GM18519 (cell line): ENCODE results near the gene CRTAC1.

Experiments used
- ATAC-seq: cut with Tn5 transposase; IDR thresholded peaks from one replicate; pipeline ENCODE4 v1.9.1; 2021; ENCODE audit warnings: mild to moderate bottlenecking, moderate library complexity; ENCODE audit not compliant: unreplicated experiment, low FRiP score

CRTAC1 gene

DNA sequence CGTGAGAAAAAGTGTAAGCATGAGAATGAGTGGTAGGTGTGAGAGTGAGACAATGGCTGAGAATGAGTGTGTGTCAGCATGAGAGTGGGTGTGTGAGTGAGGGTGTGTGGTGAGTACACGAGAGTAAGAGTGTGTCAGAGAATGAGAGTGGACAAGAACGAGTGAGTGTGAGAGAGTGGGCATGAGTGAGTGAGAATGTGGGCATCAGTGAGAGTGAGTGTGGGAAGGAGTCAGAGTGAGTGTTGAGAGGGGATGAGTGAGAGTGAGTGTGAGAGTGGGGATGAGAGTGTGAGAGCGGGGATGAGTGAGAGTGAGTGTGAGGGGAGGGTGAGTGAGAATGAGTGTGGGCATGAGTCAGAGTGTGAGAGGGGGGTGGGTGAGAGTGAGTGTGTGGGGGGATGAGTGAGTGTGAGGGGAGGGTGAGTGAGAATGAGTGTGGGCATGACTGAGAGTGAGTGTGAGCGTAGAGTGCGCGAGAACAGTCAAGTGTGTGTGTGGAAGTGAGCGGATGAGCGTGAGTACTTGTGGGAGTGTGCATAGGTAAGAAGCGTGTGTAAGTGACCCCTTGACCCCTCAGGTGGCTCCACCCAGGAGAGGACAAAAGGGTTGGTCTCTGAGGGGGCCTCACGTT lies 105.0 kb downstream of the CRTAC1 start:
- ATAC-seq = no peak

DNA sequence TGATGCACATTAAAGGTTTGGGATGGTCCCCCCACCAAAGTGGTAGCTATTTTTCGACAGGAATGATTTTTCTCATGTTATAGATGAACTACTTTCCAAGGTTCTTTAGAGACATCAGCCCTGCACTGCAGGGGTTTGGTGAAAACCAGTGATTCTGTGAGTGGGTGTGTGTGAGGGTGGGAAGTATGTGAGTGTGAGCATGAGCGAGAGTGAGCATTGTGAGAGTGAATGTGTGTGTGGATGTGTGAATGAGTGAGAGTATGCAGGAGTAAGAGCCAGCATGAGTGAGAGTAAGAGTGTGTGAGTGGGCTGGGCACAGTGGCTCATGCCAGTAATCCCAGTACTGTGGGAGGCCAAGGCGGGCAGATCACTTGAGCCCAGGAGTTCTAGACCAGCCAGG lies 105.7 kb downstream of the CRTAC1 start:
- ATAC-seq = no peak

DNA sequence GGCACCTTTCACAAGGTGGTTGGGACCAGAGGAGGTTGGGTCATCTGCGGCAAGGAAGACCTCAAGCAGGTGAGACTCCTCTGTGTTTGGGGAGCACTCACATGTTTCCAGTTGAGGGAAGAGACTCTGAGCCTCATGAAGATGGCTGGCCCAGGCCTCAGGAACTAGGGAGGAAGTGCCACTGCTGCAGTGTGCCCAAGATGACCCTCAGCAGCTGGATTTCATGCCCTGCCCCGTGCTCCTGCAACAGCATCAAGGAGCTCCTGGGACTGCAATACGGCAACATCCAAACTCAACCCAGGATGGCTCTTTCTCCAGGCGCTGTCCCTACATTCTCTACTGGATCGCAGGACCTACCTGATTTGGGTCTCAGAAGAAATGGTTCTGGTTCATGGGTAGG lies 106.9 kb downstream of the CRTAC1 start:
- ATAC-seq = no peak

DNA sequence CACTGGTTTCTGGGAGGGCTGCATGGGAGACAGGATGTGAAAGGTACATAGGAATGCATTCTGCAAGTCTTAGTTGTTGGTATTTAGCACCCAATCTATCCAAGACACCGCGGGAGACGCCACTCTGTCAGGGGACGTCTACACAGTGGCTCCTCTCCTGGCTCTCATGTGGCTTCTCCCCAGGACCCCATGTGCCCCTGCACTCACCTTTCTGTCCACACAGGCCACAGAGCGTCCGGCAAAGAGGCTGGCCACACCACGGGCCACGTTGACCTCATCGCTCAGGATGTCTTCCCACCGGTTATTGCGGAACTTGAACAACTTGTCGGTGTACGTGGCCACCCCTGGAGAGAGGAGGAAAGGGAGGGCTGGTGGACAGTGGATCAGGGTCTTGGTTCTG lies 107.4 kb downstream of the CRTAC1 start:
- no peak for ATAC-seq

DNA sequence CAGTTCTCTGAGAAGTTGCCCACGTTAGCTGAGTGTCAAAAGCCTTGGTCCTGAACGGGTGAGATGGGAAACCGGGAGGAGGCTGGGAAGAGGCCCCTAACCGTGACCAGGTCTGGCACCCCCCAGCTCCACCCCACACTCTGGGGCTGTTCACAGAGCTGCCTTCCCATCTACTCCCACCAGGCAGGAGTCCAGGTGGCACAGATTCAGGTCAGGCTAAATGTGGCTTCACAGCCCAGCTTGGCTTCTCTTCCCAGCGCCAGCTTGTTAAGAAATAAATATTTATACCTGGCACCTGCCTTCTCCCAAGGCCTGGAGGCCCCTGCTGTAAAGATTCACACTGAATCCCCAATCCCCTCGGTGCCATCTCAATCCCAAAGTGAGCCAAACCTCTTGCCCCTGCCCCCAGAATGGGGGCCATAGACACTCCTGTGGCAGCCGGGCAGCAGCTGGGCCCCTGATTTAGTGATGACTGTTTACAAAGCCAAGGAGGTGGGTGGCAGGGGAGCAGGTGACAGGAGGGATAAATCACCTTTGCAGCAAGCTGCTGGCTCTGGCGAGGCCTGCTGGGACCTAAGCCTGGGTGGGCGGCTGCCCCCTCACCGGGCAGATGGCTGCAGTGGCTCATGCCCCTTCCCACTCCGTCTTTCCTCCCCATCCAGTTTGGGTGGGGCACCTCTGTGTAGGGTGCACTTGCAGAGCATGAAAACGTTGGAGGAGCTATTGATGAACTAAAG lies 108.2 kb downstream of the CRTAC1 start:
- no peak for ATAC-seq

DNA sequence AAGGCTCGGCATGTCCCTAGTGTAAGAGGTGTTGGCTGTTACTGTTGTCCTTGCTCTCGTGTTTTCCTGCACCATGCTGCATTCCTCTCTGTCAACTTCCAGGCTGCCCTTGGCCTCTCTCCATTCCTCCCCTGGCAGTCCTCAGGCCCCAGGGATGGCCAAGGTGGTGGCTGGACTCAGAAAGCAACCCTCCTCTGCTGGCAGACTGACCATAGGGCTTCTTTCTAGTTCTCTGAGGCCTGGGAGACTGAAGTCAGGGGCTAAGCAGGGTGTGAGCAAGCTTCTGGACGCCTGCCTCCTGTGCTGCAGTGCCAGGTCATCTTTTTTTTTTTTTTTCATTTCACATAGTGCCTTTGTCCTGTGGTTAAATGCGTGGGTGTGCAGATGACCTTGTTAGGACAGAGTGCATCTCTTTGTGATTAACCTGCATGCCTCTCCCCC lies 108.8 kb downstream of the CRTAC1 start:
- ATAC-seq = no peak

DNA sequence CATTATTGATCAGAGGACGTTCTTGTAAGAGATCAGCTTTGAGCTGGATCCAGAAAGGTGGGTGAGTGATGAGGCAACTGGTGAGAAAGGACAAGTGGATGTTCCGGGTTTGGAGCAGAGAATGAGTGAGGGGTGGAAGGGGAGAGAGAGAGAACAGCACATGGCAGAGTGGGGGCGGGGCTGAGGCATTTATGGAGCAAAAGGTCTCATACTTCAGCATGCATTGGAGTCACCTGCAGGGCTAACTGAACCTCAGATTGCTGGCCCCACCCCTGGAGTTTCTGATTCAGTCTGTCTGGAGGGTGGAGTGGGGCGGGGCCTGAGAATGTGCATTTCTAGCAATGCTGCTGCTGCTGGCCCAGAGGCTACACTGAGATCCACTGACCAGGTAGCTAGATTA lies 109.6 kb downstream of the CRTAC1 start:
- no peak for ATAC-seq

DNA sequence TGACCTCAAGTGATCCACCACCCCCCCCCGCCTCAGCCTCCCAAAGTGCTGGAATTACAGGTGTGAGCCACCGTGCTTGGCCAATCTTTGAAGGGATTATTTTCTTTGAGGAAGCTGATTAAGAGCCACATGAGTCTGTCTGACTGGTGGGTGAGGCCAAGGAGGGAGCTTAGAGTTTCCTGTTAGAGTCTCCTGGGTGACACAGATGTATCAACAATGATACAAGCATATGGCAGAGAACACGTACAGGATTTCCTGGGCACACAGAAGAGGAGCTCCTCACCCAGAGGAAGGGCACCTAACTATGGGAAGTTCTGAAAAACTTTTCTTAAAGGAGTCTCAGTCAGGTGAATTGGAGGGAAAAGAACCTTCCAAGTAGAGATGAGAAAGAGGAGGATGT lies 111.4 kb downstream of the CRTAC1 start:
- no peak for ATAC-seq

DNA sequence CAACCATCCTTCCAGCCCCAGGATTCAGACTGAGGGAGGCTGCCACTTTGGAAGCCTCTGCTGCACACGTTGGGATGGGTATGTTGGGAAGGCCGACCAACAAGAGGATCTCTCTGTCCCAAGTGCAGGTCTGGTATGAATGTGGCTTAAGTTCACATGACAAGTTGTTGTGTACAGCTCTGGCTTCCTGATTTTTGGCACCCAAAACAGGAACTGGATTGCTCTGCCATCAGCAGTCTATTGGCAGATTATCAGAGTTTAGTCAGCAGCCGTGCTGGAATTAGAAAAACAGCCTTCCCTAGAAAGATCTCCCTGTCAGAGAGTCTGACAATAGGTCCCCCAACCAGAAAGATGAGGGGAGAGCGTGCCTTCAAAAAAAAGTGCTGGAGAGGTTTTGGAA lies 113.8 kb downstream of the CRTAC1 start:
- ATAC-seq = no peak

DNA sequence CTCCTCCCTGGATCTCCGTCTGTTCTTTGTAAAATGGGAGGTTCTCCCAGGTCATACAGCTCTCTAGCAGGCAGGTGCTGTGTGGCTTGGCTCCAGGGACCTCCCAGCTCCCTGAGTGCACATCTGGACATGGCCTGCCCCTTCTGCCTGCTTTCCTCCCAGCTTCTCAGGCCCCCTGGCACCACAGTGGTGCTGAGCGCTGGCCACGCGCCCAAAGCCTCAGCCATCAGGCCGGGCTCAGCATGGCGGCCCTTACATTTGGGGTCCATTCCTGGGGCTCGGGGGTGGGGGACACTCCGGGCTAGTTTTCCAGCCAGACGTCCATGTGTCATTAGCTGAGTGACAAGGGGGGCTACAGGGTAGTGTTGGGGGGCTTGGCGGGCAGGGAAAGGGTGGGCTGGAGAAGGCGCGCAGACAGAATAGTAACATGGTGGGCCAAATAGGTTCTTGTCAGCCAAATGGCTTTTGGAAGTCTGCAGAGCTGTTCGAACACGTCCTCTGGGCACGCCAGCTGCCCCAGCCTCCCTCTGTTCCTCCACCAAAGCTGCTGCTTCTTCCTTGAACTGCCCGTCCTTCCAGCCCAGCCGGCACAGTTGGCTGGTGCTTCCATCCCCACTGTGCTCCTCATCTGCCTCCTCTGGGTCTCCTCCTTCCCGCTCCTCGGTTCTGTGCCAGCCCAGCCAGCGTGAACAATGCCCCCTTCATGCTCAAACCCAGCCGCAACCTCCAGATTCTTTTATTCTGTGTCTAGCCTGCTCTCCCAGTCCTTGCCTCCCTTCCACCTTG lies 114.9 kb downstream of the CRTAC1 start:
- ATAC-seq = no peak

DNA sequence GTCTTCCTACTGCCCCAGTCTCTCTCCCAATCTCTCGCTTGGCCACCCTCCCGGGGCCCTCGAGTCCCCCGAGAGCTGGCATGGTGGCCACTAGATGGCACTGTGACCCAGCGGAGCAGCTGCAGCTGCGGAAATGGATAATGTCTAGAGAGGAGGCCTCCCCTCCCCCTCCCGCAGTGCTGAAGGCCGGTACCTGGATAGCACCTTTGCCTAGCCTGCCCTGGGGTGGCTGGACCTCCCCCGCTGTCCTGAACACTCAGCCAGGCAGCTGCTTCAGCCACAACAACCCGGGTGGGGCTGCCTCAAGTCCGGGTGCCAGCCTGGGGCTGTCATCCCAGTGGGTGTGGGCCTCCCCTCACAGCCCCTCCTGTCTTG lies 115.6 kb downstream of the CRTAC1 start:
- ATAC-seq = no peak

DNA sequence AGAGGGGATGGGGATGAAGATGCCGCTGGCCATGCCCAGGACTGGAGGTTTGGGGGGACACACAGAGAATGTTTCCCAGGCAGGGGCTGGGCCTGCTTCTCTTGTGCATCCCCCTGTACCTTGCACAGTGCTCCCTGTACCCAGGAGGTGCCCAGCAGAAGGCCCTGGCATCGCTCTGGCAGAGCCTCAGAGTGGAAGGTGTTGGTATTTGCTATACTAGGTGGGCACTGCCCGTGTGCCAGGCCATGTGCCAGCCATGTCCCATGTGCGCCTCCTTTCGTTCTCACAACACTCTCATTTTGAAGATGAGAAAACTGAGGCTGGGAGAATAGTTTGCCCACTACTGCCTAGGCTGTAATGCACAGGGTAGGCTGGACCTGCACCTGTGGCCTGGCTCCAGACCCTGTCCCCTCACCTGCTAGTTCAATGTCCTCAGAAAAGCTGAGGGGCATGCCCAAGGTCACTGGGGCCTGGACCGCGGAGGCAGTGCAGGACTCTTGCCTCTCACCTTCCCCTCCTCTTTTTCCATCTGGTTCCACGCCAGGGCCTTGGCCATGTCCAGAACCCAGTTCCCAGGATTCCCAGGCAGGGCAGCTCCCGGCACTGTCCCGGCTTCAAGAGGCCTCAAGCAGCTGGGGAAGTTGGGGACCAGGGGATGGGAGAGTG lies 116.1 kb downstream of the CRTAC1 start:
- no peak for ATAC-seq

DNA sequence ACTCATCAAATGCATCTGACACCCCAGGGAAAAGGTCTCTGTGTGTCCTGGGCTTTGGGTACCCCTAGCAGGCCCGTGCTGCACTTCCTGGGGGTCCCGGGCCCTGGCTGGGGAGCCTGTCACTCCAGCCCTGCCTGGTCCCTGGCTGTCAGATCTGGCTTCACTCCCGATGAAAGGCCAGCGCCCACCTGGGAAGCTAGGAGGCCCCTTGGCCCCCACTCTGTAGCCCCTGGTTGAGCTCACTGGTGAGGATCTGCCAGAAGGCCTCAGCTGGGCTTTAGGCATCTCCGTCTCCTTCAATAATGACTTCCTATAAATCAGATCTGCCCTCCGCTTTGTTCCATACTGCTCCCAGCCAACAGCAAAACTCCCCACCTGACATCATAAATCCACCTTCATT lies 116.8 kb downstream of the CRTAC1 start:
- ATAC-seq = no peak

DNA sequence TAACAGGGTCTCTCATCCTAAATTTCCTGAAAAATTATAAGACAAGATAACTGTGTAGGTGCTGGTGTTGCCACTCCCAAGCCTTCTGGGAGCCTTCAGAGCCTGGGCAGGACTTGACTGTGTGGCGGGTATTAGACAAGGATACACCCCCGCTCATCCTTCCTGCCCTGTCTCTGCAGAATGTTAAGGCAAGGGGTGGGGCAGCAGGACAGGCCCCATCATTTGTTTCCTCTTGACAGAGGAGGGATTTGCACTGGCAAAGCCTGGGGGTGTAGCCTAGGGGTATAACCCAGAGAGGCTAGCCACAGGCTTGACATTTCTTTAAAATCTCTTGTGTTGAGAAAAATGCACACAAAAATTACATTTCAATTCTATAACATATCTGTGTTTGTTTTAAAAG lies 117.2 kb downstream of the CRTAC1 start:
- no peak for ATAC-seq

DNA sequence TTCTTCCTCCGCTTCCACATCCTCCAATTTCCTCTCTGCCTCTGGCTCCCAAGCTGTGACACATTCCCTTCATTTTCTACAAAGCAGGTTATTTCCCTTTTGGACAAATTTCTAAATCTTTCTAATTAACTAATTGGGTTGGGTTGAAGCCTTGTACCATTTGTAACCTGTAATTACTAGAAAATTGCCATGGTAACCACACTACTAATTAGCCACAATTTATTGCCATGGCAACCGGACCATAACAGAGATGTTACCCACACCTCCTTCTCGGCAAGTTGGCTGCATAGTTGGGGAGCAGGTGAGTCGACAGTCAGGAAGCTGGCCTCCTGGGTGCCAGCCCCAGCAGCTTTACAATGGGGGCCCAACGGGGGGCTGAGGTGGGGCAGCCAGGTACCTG lies 119.2 kb downstream of the CRTAC1 start:
- no peak for ATAC-seq

DNA sequence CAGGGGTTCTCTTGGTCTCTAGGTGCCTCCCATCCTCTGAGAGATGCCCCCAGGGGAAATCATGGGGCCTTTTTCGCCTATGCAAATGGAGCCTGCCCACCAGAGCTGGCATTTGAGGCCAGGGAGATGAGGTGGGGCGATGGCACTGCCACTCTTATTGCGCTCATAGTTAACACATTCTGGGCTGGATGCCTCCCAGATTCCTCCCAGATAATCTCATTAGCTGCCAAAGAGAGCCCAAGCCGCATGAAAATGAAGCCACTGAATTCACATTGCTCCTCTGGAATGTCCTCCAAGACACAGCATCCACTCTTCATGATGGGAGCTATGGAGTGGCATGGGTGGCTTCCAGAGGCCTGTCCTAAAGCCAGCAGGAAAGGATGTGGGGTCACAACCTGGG lies 119.8 kb downstream of the CRTAC1 start:
- ATAC-seq = no peak

DNA sequence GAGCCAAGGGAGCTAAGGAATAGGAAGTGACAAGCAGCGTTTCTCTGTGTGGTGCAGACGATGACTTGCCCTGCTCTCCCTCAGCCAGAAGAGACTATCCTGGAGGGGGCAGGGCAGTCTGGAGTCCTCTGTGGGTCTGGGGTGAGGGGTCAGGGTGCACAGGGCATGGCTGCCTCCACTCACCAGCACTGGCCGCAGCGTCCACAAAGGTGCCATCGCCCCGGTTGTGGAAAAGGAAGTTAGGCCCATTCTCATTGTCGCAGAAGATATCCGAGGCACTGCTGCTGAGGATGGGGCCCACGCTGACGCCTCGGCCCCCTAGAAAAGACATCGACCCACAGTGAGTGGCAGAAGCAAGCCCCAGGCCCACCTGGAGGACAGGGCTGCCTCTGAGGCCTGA lies 122.6 kb downstream of the CRTAC1 start:
- ATAC-seq = no peak

DNA sequence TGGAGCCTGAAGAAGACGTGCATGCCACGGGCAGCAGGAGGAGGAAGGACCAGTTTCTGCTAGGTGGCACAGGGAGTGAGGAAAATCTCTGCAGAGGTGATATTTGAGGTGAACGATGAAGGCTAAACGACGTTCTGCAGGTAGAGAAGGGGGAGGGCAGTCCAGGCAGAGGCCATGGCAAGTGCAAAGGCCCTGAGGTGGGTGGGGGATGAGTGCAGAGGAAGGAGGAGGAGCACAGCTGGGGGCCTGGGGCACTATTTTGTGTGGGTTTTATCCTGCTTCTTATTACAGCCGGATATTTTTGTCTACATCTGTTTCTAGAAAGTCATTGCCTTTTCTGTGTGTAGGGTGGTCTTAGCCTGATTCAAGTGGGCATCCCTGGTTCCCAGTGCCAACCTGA lies 123.2 kb downstream of the CRTAC1 start:
- no peak for ATAC-seq

DNA sequence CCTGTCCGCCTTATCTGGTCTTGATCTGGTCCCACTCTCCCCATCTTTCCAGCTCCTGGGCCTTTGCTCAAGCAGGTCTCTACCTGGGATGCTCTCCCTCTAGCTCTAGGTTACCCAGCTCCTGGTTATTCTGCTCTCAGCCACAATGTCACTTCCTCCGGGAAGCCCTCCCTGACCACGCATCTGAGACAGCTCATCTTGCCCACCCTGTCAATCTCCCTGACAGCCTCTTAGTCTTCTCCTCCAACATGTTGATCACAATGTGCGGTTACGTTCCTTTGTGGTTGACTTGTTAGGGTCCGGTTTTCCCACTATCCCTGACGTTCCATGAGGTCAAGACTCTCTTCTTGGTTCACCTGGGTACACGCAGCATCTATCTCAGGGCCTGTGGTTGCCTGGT lies 125.1 kb downstream of the CRTAC1 start:
- ATAC-seq = no peak

DNA sequence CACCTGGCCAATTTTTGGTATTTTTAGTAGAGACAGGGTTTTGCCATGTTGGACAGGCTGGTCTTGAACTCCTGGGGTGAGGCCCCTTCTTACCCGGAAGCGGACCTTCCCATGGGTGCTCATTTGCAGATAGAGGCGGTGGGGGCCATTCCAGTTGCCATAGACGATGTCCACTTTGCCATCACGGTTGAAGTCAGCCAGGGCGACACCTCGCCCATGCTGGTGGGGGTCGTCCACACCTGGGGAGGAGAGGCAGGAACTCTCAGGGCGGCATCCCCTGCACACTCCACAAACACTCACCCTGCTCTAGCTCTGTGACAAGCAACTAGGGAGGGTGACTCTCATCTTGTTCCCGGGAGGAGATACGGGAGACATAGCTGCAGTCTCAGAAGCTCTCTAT lies 125.8 kb downstream of the CRTAC1 start:
- no peak for ATAC-seq

DNA sequence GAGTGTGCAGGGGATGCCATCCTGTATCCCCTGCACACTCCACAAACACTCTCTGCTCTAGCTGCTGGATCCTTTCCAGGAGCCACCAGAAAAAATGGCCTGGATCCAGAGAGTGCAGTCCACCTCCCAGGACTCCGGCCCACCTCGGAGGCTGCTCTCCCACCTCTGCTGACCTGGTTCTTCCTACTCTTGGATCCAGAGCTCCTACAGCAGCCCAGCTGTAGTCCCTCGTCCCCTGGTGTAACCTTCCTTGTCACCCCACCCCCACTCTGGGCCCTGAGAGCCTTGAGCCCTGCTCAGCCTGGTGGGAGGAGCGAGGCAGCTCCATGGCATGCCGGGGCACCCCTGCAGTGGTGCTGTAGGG lies 126.4 kb downstream of the CRTAC1 start:
- ATAC-seq = no peak
